T-helper 2 cell (primary cell): ENCODE measurements around the gene KIF7.

Experiments
- DNase-seq, 5 experiments: peaks; one replicate each; pipeline versions ENCODE4 v3.0.0 to v3.0.0-alpha.2; 2012 to 2022

The KIF7 gene

GRCh38 chr15:89670971-89671560, 15.8 kb upstream of the KIF7 start:
- DNase-seq: no peak

GRCh38 chr15:89669941-89670340, 14.7 kb upstream of the KIF7 start:
- no peak for DNase-seq

- DNase-seq: no peak
These were observed 14.1 kb upstream of the KIF7 start for GRCh38 chr15:89669309-89669865.

- DNase-seq: no peak
These were observed 12.9 kb upstream of the KIF7 start for GRCh38 chr15:89668171-89668570.

- DNase-seq: no peak
These were observed 12.4 kb upstream of the KIF7 start for GRCh38 chr15:89667706-89667960.

GRCh38 chr15:89666858-89667705, 11.8 kb upstream of the KIF7 start:
- no peak for DNase-seq

GRCh38 chr15:89666184-89666857, 11.1 kb upstream of the KIF7 start:
- no peak for DNase-seq

- DNase-seq: peak in 1 of 5 experiments; percentile 25
These were observed 10.3 kb upstream of the KIF7 start for GRCh38 chr15:89665449-89666181.

- no peak for DNase-seq
These were observed 9.4 kb upstream of the KIF7 start for GRCh38 chr15:89664441-89665350.

- DNase-seq: no peak
These were observed 7.8 kb upstream of the KIF7 start for GRCh38 chr15:89662893-89663626.

GRCh38 chr15:89660556-89660955, 5.3 kb upstream of the KIF7 start:
- no peak for DNase-seq

GRCh38 chr15:89659295-89659694, 4.0 kb upstream of the KIF7 start:
- no peak for DNase-seq

- no peak for DNase-seq
These were observed 2.5 kb upstream of the KIF7 start for GRCh38 chr15:89657686-89658200.

GRCh38 chr15:89656116-89656815, 999 bp upstream of the KIF7 start:
- DNase-seq: no peak

GRCh38 chr15:89654301-89654761, 936 bp downstream of the KIF7 start:
- no peak for DNase-seq

- DNase-seq: no peak
These were observed 1.7 kb downstream of the KIF7 start for GRCh38 chr15:89653578-89653977.

GRCh38 chr15:89652666-89653065, 2.6 kb downstream of the KIF7 start:
- DNase-seq: no peak

- DNase-seq: no peak
These were observed 3.1 kb downstream of the KIF7 start for GRCh38 chr15:89652131-89652530.

- DNase-seq: no peak
These were observed 5.6 kb downstream of the KIF7 start for GRCh38 chr15:89649716-89650115.

GRCh38 chr15:89649013-89649625, 6.1 kb downstream of the KIF7 start:
- DNase-seq: no peak
